IMR-90 (cell line): Measurements from ENCODE around the gene MISP3. TPM values are rescaled to one million over a fixed set of nuclear protein-coding genes. Genes with fewer than 3 reads are reported as not detected.

Experiments used
- ATAC-seq: fragments of 200-7000 bp; cut with Tn5 transposase; 2 replicates; pipeline ENCODE4 v1.9.1; 2020; ENCODE audit warnings: low read depth, mild to moderate bottlenecking, moderate library complexity
- BruUV-seq: library from RNA; stranded (reverse); fragments of 400-500 nt; replicated peaks from 2 replicates; lab custom pipeline; 2021; lab: Mats Ljungman, UMichigan
- CTCF ChIA-PET: fragments of 300-600 bp; formaldehyde crosslinking; extraction: SDS; loops from one replicate; lab custom pipeline; 2021; ENCODE audit warnings: antibody characterized with exemption; lab: Yijun Ruan, JAX
- POLR2A ChIA-PET: fragments of 300-600 bp; sonication (Branson Sonifier 250); formaldehyde crosslinking; loops from one replicate; lab custom pipeline; 2022; ENCODE audit warnings: antibody characterized with exemption; ENCODE audit not compliant: unreplicated experiment; lab: Charles Lee
- DNase-seq: peaks from one replicate; pipeline ENCODE4 v3.0.0; 2013
- H2AFZ ChIP-seq: replicated peaks from 2 replicates; pipeline ENCODE3; 2013; ENCODE audit warnings: low read length, mild to moderate bottlenecking; ENCODE audit not compliant: poor library complexity
- H2AK5ac ChIP-seq: 2 replicates; pipeline ENCODE4 v1.6.1; 2013; ENCODE audit warnings: low read depth, low read length, inconsistent platforms
- H2AK9ac ChIP-seq: replicated peaks from 2 replicates; pipeline ENCODE3; 2013; ENCODE audit warnings: mild to moderate bottlenecking, low read depth, low read length, moderate library complexity; ENCODE audit not compliant: poor library complexity
- H2BK120ac ChIP-seq: 2 replicates; pipeline ENCODE4 v1.6.1; 2013; ENCODE audit warnings: low read depth, low read length, inconsistent platforms
- H2BK15ac ChIP-seq: 3 replicates; pipeline ENCODE4 v1.6.1; 2013; ENCODE audit warnings: low read depth, low read length, inconsistent platforms
- H2BK20ac ChIP-seq: 2 replicates; pipeline ENCODE4 v1.6.1; 2013; ENCODE audit warnings: low read depth, mild to moderate bottlenecking, inconsistent platforms, low read length, moderate library complexity
- H2BK5ac ChIP-seq: 2 replicates; pipeline ENCODE4 v1.6.1; 2013; ENCODE audit warnings: mild to moderate bottlenecking, low read depth, low read length, inconsistent platforms; ENCODE audit not compliant: poor library complexity, severe bottlenecking
- H3K14ac ChIP-seq: replicated peaks from 2 replicates; pipeline ENCODE4 v1.6.1; 2013; ENCODE audit warnings: low read depth, low read length, inconsistent platforms
- H3K18ac ChIP-seq: 2 replicates; pipeline ENCODE4 v1.6.1; 2013; ENCODE audit warnings: low read depth, low read length, control low read depth
- H3K23ac ChIP-seq: 2 replicates; pipeline ENCODE4 v1.6.1; 2013; ENCODE audit warnings: low read depth, low read length, inconsistent platforms
- H3K27ac ChIP-seq: 2 replicates; pipeline ENCODE4 v1.5.1; 2013; ENCODE audit warnings: mild to moderate bottlenecking, control low read depth, low read length; ENCODE audit not compliant: insufficient read depth
- H3K27me3 ChIP-seq: 2 replicates; pipeline ENCODE4 v1.6.1; 2013; ENCODE audit warnings: low read length; ENCODE audit not compliant: control insufficient read depth, insufficient read depth
- H3K36me3 ChIP-seq: 2 replicates; pipeline ENCODE4 v1.6.1; 2013; ENCODE audit warnings: low read length, mixed read lengths; ENCODE audit not compliant: control insufficient read depth, insufficient read depth
- H3K4ac ChIP-seq: 2 replicates; pipeline ENCODE4 v1.6.1; 2013; ENCODE audit warnings: low read depth, low read length, inconsistent platforms
- H3K4me1 ChIP-seq: 2 replicates; pipeline ENCODE4 v1.6.1; 2013; ENCODE audit warnings: low read length, mixed read lengths; ENCODE audit not compliant: control insufficient read depth, insufficient read depth
- H3K4me2 ChIP-seq: 2 replicates; pipeline ENCODE4 v1.6.1; 2013; ENCODE audit warnings: low read depth, mild to moderate bottlenecking, control low read depth, low read length, moderate library complexity
- H3K4me3 ChIP-seq: 2 replicates; pipeline ENCODE4 v1.5.1; 2013; ENCODE audit warnings: low read depth, mild to moderate bottlenecking, control low read depth, low read length, moderate library complexity; ENCODE audit not compliant: insufficient read depth
- H3K56ac ChIP-seq: 2 replicates; pipeline ENCODE4 v1.6.1; 2013; ENCODE audit warnings: low read length, inconsistent platforms; ENCODE audit not compliant: insufficient read depth; ENCODE audit errors: extremely low read depth
- H3K79me1 ChIP-seq, 2 experiments: 2 replicates each; pipeline ENCODE4 v1.6.1; 2013; ENCODE audit warnings: low read length in 2 of 2, inconsistent platforms in 1 of 2, low read depth in 1 of 2
- H3K9ac ChIP-seq: 2 replicates; pipeline ENCODE4 v1.6.1; 2013; ENCODE audit warnings: low read depth, low read length, control low read depth
- H3K9me1 ChIP-seq: 2 replicates; pipeline ENCODE4 v1.6.1; 2013; ENCODE audit warnings: low read length, inconsistent platforms; ENCODE audit not compliant: insufficient read depth
- H3K9me3 ChIP-seq: 2 replicates; pipeline ENCODE4 v1.6.1; 2013; ENCODE audit warnings: low read length; ENCODE audit not compliant: control insufficient read depth, insufficient read depth
- H4K20me1 ChIP-seq: 2 replicates; pipeline ENCODE4 v1.6.1; 2013; ENCODE audit warnings: low read length, inconsistent platforms; ENCODE audit not compliant: insufficient read depth
- H4K5ac ChIP-seq: 2 replicates; pipeline ENCODE4 v1.6.1; 2013; ENCODE audit warnings: mild to moderate bottlenecking, low read depth, low read length, control low read depth
- H4K8ac ChIP-seq, 2 experiments: 2 replicates each; pipeline ENCODE4 v1.6.1; 2013; ENCODE audit warnings: low read depth in 2 of 2, low read length in 2 of 2, control low read depth in 1 of 2, inconsistent platforms in 1 of 2
- H4K91ac ChIP-seq: 2 replicates; pipeline ENCODE4 v1.6.1; 2013; ENCODE audit warnings: low read depth, low read length, inconsistent platforms; ENCODE audit not compliant: insufficient read depth
- BHLHE40 ChIP-seq: fragments of 150-350 bp; IDR thresholded peaks from 2 replicates; pipeline ENCODE4 v1.6.1; 2016; ENCODE audit warnings: mild to moderate bottlenecking, low read depth, low read length
- CEBPB ChIP-seq: IDR thresholded peaks from 2 replicates; pipeline ENCODE4 v1.6.1; 2012; ENCODE audit warnings: low read depth, low read length, improper control_type of control experiment
- CHD1 ChIP-seq: IDR thresholded peaks from 2 replicates; pipeline ENCODE4 v1.6.1; 2012; ENCODE audit warnings: low read depth, low read length, improper control_type of control experiment
- FOS ChIP-seq: fragments of 150-350 bp; IDR thresholded peaks from 2 replicates; pipeline ENCODE4 v1.6.1; 2016; ENCODE audit warnings: low read depth, low read length
- MXI1 ChIP-seq: IDR thresholded peaks from 2 replicates; pipeline ENCODE4 v1.6.1; 2012; ENCODE audit warnings: low read depth, mild to moderate bottlenecking, low read length, moderate library complexity, borderline replicate concordance
- NFE2L2 ChIP-seq: fragments of 150-350 bp; IDR thresholded peaks from 2 replicates; pipeline ENCODE4 v1.6.1; 2016; ENCODE audit warnings: low read depth, mild to moderate bottlenecking, low read length
- POLR2A ChIP-seq: IDR thresholded peaks from 2 replicates; pipeline ENCODE4 v1.6.1; 2012; ENCODE audit warnings: mild to moderate bottlenecking, low read depth, low read length
- RAD21 ChIP-seq: IDR thresholded peaks from 2 replicates; pipeline ENCODE4 v1.6.1; 2012; ENCODE audit warnings: low read length, improper control_type of control experiment
- RCOR1 ChIP-seq: IDR thresholded peaks from 2 replicates; pipeline ENCODE4 v1.6.1; 2012; ENCODE audit warnings: mild to moderate bottlenecking, low read length, improper control_type of control experiment; ENCODE audit not compliant: insufficient replicate concordance
- RFX5 ChIP-seq: IDR thresholded peaks from 2 replicates; pipeline ENCODE4 v1.8.0; 2012; ENCODE audit warnings: low read depth, mild to moderate bottlenecking, low read length, moderate library complexity
- SMC3 ChIP-seq: fragments of 150-350 bp; IDR thresholded peaks from 2 replicates; pipeline ENCODE4 v1.6.1; 2016; ENCODE audit warnings: low read depth, mild to moderate bottlenecking, antibody characterized with exemption, low read length, moderate library complexity
- WGBS, 2 experiments: methylation state at CpG; one replicate each; pipeline versions ENCODE4 v1.1.5 to v1.1.7; 2013; ENCODE audit warnings: missing lambda C conversion rate in 2 of 2; ENCODE audit not compliant: insufficient read length in 1 of 2; ENCODE audit errors: extremely low coverage in 2 of 2; 5-methylcytosine and 5-hydroxymethylcytosine counted together
- dilution Hi-C: fragments of 300-500 bp; cut with HindIII; formaldehyde crosslinking; loops from one replicate; pipeline ENCODE4 v1.14.3; 2018; ENCODE audit warnings: low sequenced_read_pairs; ENCODE audit not compliant: unreplicated experiment
- in situ Hi-C: fragments of 300-500 bp; cut with MboI; formaldehyde crosslinking; loops from 3 replicates; pipeline ENCODE4 v1.14.3; 2019; ENCODE audit warnings: low sequenced_read_pairs, inconsistent platforms, mixed read lengths
- intact Hi-C: fragments of 100-400 bp; cut with micrococcal nuclease; formaldehyde crosslinking; loops from 2 replicates; pipeline ENCODE4 v1.10.0; 2022
- polyA plus RNA-seq, 3 experiments: library from polyadenylated mRNA; depleted of rRNA; stranded (reverse); fragments of >200 nt; gene quantifications; 2 replicates each; pipeline ENCODE4 v1.2.3, GENCODE V29; 2012; ENCODE audit warnings: low replicate concordance in 1 of 3
- total RNA-seq: library from RNA; depleted of rRNA; stranded (reverse); fragments of >200 nt; gene quantifications from 2 replicates; pipeline ENCODE4 v1.2.3, GENCODE V29; 2012
- TF ChIP-seq, protein P1 (sequence below): fragments of 150-350 bp; IDR thresholded peaks from 2 replicates; pipeline ENCODE4 v1.6.1; 2016; ENCODE audit warnings: low read depth, mild to moderate bottlenecking, low read length, moderate library complexity, borderline replicate concordance
- TF ChIP-seq, protein P2 (sequence below): fragments of 150-350 bp; IDR thresholded peaks from 2 replicates; pipeline ENCODE4 v1.6.1; 2017; ENCODE audit warnings: mild to moderate bottlenecking, antibody characterized with exemption, low read length, low read depth

The MISP3 gene
- total and polyA plus RNA-seq, 2 of the 4 experiments (the other 2 are of a cell fraction) = under 0.01 to 0.68 TPM

DNA sequence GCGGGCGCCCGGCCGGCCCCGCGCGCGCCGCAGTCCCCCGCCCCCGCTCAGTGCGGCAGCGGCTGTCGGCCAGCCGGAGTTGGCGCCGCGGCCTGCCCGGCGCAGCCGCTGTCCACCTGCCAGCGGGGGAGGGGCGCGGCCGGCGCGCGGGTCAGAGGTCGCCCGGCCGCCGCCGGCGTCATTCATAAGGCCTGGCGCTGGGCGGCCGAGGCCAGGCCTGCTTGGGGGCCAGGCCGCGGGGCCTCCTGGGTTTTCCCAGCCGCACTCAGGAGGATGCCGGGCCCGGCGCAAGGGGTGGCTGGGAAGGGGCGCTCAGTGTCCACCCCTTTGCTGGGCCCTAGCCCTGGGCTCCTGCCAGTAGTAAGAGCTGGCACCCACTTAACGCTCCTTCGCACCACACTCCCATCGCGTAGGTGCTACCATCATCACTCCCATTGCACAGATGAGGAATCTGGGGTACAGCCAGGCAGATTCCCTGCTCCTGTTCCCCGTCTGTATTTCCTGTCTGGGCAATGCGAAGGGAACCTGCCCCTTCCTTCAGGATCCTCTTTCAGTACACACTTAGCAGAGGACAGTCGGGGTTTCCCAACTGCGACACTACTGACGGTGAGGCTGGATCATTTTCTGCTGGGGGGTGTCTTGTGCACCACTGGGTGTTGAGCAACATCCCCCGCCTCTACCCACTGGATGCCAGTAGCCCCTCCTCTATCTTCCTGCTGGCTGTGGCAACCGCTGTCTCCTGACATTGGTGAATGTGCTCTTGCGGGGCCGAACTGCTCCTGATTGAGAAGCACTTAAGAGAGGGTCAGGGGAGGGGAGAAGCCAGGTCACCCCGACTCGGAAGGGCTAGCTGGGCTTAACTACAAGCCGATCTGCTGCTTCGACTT lies 45.8 kb downstream of the MISP3 start:
- peaks cover 16% of the 10 kb centered on the region for H3K4me1 ChIP-seq
- peak overlapping the region; percentile 63 for H2BK120ac ChIP-seq
- H3K27ac ChIP-seq = peak overlapping the region; percentile 83
- H3K4me3 ChIP-seq = peak overlapping the region; percentile 33
- DNase-seq (peak; percentile 75), ATAC-seq (peak; percentile 0)
- peaks cover 7 to 50% of the 10 kb centered on the region in 2 experiments for H3K79me1 ChIP-seq
- H3K9me3 ChIP-seq = no peaks in the 10 kb centered on the region
- ChIA-PET POLR2A (no interaction called here), CTCF (interaction anchor here (0.6 to 1.0 kb wide), 2 partner anchors 18 to 239 kb away, joined by 3 to 4 read pairs; partner anchors contain the start of gene ASF1B)
- dilution Hi-C loops (no loop called here), intact Hi-C loops (no loop called here), in situ Hi-C loops (no loop called here)
- H2BK5ac ChIP-seq = peak overlapping the region; percentile 82
- H2BK15ac ChIP-seq = no peak overlapping the region; the same call in 2 of the 3 replicates
- H2AFZ ChIP-seq = peak overlapping the region; percentile 87
- H3K27me3 ChIP-seq = no peaks in the 10 kb centered on the region
- peak overlapping the region; percentile 84 for H3K14ac ChIP-seq
- H3K4me2 ChIP-seq = peak overlapping the region; percentile 80
- H4K20me1 ChIP-seq = peaks cover 8% of the 10 kb centered on the region
- no peak overlapping the region for H2BK20ac ChIP-seq
- H2AK5ac ChIP-seq = peak overlapping the region; percentile 90
- no peaks in the 10 kb centered on the region for H3K36me3 ChIP-seq
- H3K56ac ChIP-seq = peak overlapping the region; percentile 57
- BruUV-seq = no TSS peak
- peak overlapping the region; percentile 65 for H4K5ac ChIP-seq
- WGBS, 2 experiments = 2% methylated on average over 37 of the region's 61 CpGs; no CpG with 5 or more reads in 1 of the 2 experiments
- peak overlapping the region; percentile 65 for H3K9ac ChIP-seq
- H3K4ac ChIP-seq = peak overlapping the region; percentile 89
- peak overlapping the region; percentile 68 for H2AK9ac ChIP-seq
- peak overlapping the region; percentile 80 to 89 for H4K8ac ChIP-seq
- H3K9me1 ChIP-seq = peaks cover 13% of the 10 kb centered on the region; the same call in 1 of the 2 replicates
- peak overlapping the region; percentile 68 for H3K23ac ChIP-seq
- H3K18ac ChIP-seq = peak overlapping the region; percentile 48
- peak overlapping the region; percentile 83 for H4K91ac ChIP-seq
- peak; percentile 57 for TF ChIP-seq POLR2A
- 0 out of 2 replicates have a peak, but pooled peaks have one; percentile 13 for TF ChIP-seq BHLHE40
- no peak for TF ChIP-seq RAD21
- TF ChIP-seq NFE2L2 = no peak
- TF ChIP-seq SMC3 = no peak
- TF ChIP-seq RFX5 = no peak
- TF ChIP-seq CHD1 = no peak
- TF ChIP-seq, protein P1, sequence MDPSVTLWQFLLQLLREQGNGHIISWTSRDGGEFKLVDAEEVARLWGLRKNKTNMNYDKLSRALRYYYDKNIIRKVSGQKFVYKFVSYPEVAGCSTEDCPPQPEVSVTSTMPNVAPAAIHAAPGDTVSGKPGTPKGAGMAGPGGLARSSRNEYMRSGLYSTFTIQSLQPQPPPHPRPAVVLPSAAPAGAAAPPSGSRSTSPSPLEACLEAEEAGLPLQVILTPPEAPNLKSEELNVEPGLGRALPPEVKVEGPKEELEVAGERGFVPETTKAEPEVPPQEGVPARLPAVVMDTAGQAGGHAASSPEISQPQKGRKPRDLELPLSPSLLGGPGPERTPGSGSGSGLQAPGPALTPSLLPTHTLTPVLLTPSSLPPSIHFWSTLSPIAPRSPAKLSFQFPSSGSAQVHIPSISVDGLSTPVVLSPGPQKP = no peak
- TF ChIP-seq RCOR1 = peak; percentile 90
- TF ChIP-seq MXI1 = no peak
- peak; percentile 98 for TF ChIP-seq CEBPB
- no peak; the same call in 1 of the 2 replicates for TF ChIP-seq FOS
- TF ChIP-seq, protein P2, sequence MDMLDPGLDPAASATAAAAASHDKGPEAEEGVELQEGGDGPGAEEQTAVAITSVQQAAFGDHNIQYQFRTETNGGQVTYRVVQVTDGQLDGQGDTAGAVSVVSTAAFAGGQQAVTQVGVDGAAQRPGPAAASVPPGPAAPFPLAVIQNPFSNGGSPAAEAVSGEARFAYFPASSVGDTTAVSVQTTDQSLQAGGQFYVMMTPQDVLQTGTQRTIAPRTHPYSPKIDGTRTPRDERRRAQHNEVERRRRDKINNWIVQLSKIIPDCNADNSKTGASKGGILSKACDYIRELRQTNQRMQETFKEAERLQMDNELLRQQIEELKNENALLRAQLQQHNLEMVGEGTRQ = no peak
